Smooth muscle cell (in vitro differentiated cells): ENCODE results near the gene COL4A3. TPM values are rescaled to one million over a fixed set of nuclear protein-coding genes. Genes with fewer than 3 reads are reported as not detected.

ENCODE experiments used
- DNase-seq: peaks from one replicate; lab custom pipeline; 2025; ENCODE audit not compliant: unreplicated experiment; lab: John Stamatoyannopoulos, UW
- H2AFZ ChIP-seq: fragments of 200-600 bp; sonication (generic); 2 replicates; pipeline ENCODE4 v1.6.0; 2016; ENCODE audit warnings: antibody characterized with exemption, low read depth, mild to moderate bottlenecking
- H3F3A ChIP-seq: fragments of 200-600 bp; sonication (generic); 2 replicates; pipeline ENCODE4 v1.6.0; 2017; ENCODE audit warnings: antibody characterized with exemption, low read depth
- H3K27ac ChIP-seq: fragments of 200-600 bp; sonication (generic); 2 replicates; pipeline ENCODE4 v1.5.1; 2016; ENCODE audit warnings: low read depth, mild to moderate bottlenecking
- H3K27me3 ChIP-seq: fragments of 200-600 bp; sonication (generic); 2 replicates; pipeline ENCODE4 v1.6.1; 2016; ENCODE audit warnings: low read depth, mild to moderate bottlenecking
- H3K36me3 ChIP-seq: fragments of 200-600 bp; sonication (generic); 2 replicates; pipeline ENCODE4 v1.5.1; 2016; ENCODE audit warnings: low read depth
- H3K4me1 ChIP-seq: fragments of 200-600 bp; sonication (generic); 2 replicates; pipeline ENCODE4 v1.5.1; 2016; ENCODE audit warnings: low read depth
- H3K4me2 ChIP-seq: fragments of 200-600 bp; sonication (generic); 2 replicates; pipeline ENCODE4 v1.6.0; 2016; ENCODE audit warnings: mild to moderate bottlenecking
- H3K4me3 ChIP-seq: fragments of 200-600 bp; sonication (generic); 2 replicates; pipeline ENCODE4 v1.5.1; 2016; ENCODE audit warnings: mild to moderate bottlenecking
- H3K79me2 ChIP-seq: fragments of 200-600 bp; sonication (generic); 2 replicates; pipeline ENCODE4 v1.6.0; 2016; ENCODE audit warnings: low read depth, mild to moderate bottlenecking
- H3K9ac ChIP-seq: fragments of 200-600 bp; sonication (generic); 2 replicates; pipeline ENCODE4 v1.6.0; 2016; ENCODE audit warnings: low read depth
- H3K9me3 ChIP-seq: fragments of 200-600 bp; sonication (generic); replicated peaks from 2 replicates; pipeline ENCODE4 v1.5.1; 2016; ENCODE audit warnings: low read depth
- H4K20me1 ChIP-seq: fragments of 200-600 bp; sonication (generic); 2 replicates; pipeline ENCODE4 v1.6.0; 2016; ENCODE audit warnings: low read depth
- WGBS: methylation state at CpG from one replicate; pipeline ENCODE4 v1.1.7; 2016; ENCODE audit warnings: low lambda C conversion rate; 5-methylcytosine and 5-hydroxymethylcytosine counted together
- polyA plus RNA-seq: library from polyadenylated mRNA; unstranded; fragments of >200 nt; fragmentation: Nextera tagmentation; extraction: Ambion mirVana; gene quantifications from 2 replicates; pipeline ENCODE4 v1.2.1, GENCODE V29; 2016
- total RNA-seq: library from RNA; depleted of rRNA; stranded (reverse); fragments of >200 nt; gene quantifications from 2 replicates; pipeline ENCODE4 v1.2.3, GENCODE V29; 2014
- TF ChIP-seq, protein P1 (sequence below): fragments of 200-600 bp; sonication (generic); IDR thresholded peaks from 2 replicates; pipeline ENCODE4 v1.5.1; 2017; ENCODE audit warnings: borderline replicate concordance, mild to moderate bottlenecking, antibody characterized with exemption; ENCODE audit not compliant: insufficient read depth, poor library complexity, severe bottlenecking

Gene COL4A3
- total and polyA plus RNA-seq, 2 experiments from 2014 or later: not detected

DNA sequence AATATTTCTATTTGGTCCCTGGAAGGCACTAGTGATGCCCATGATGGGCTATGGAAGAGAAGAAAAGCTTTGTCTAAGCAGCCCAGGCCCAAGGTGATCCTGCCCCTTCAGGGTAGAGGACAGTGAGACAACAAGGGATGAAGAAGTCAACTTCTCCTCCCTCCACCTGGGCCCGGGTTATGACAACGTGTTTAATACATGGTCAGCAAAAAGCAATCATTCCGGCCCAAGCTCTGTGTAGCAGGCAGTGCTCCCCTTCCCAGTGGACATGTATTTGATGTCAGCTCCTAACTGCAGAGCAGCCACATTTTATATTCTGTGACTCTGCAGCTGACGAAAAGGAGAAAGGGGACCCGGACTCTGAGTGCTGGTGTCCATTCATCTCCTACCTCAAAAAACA is 93.4 kb downstream of the COL4A3 start:
- Histone ChIP-seq H3K4me1 (peaks cover 2% of the 10 kb centered on the region), H3K4me3 (no peak overlapping the region), H3K9me3 (no peaks in the 10 kb centered on the region), H3K27ac (no peak overlapping the region), H3K79me2 (no peaks in the 10 kb centered on the region), H4K20me1 (no peaks in the 10 kb centered on the region), H2AFZ (no peak overlapping the region), H3K9ac (no peak overlapping the region), H3K36me3 (no peaks in the 10 kb centered on the region), H3F3A (no peaks in the 10 kb centered on the region), H3K27me3 (no peaks in the 10 kb centered on the region), H3K4me2 (no peak overlapping the region)
- TF ChIP-seq, protein P1, sequence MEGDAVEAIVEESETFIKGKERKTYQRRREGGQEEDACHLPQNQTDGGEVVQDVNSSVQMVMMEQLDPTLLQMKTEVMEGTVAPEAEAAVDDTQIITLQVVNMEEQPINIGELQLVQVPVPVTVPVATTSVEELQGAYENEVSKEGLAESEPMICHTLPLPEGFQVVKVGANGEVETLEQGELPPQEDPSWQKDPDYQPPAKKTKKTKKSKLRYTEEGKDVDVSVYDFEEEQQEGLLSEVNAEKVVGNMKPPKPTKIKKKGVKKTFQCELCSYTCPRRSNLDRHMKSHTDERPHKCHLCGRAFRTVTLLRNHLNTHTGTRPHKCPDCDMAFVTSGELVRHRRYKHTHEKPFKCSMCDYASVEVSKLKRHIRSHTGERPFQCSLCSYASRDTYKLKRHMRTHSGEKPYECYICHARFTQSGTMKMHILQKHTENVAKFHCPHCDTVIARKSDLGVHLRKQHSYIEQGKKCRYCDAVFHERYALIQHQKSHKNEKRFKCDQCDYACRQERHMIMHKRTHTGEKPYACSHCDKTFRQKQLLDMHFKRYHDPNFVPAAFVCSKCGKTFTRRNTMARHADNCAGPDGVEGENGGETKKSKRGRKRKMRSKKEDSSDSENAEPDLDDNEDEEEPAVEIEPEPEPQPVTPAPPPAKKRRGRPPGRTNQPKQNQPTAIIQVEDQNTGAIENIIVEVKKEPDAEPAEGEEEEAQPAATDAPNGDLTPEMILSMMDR: no peak
- WGBS: 97% methylated on average over 5 of the region's 5 CpGs
- no peak for DNase-seq

DNA sequence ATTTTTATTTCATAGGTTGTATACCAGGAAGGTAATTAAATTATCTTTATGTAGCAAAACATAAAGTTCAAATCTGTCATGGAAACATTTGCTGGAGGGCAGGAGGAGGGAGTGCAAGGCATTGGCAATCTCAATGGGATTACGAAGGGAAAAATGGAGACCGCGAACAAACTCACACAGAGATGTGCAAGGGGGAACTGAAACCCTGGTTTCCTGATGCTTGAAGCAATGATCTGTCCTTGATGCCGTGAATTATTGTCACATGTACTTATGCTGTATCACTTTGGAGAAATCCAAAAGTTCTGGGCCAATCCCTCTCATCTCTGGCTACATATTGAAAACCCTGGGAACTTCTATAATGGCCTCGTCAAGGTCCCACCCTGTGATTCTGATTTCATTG is 95.6 kb downstream of the COL4A3 start:
- Histone ChIP-seq H3K79me2 (no peaks in the 10 kb centered on the region), H3K9me3 (no peaks in the 10 kb centered on the region), H4K20me1 (no peaks in the 10 kb centered on the region), H3K4me1 (no peaks in the 10 kb centered on the region), H3F3A (no peaks in the 10 kb centered on the region), H3K9ac (no peak overlapping the region), H3K27ac (no peak overlapping the region), H2AFZ (no peak overlapping the region), H3K27me3 (no peaks in the 10 kb centered on the region), H3K4me2 (no peak overlapping the region), H3K36me3 (no peaks in the 10 kb centered on the region), H3K4me3 (no peak overlapping the region)
- no peak for DNase-seq
- 91% methylated on average over 5 of the region's 5 CpGs for WGBS
- TF ChIP-seq, protein P1: no peak

DNA sequence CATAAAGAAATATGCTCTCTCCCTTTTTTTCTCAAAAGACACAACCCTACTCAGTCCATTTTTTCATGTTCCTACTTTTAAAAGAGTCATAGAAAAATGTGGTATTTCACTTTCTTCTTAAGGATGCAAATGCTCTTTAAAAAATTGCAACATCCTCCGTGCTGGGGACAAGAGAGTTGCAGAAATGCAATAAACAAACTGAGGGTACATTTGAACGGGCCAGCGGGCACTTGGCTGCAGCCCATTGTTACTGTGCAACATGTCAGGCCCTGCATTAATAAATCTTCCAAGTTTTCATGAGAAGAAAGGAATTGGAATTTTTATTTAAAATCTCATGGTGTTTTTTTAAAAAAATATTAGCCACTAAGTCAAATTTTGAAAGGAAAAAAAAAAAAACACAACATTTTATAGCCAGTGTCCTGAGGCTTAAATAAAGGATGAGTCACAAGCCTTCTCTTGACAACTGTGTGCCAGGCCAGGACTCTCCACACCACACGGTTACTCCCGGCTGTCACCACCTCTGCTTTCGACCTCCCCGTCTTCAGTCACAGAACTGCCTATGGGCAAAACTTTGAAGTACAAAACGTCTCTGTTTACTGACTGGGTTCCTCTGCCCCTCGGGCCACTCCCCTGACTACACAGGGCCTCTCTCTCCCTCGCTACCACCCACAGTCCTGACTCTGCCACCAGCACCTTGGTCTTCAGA is 103.1 kb downstream of the COL4A3 start:
- Histone ChIP-seq H3F3A (no peaks in the 10 kb centered on the region), H4K20me1 (no peaks in the 10 kb centered on the region), H3K4me1 (no peaks in the 10 kb centered on the region), H2AFZ (no peak overlapping the region), H3K4me3 (no peak overlapping the region), H3K27me3 (no peaks in the 10 kb centered on the region), H3K27ac (no peak overlapping the region), H3K9ac (no peak overlapping the region), H3K4me2 (no peak overlapping the region), H3K79me2 (no peaks in the 10 kb centered on the region), H3K9me3 (no peaks in the 10 kb centered on the region), H3K36me3 (no peaks in the 10 kb centered on the region)
- DNase-seq: no peak
- TF ChIP-seq, protein P1: no peak
- WGBS: 41% methylated on average over 10 of the region's 10 CpGs

DNA sequence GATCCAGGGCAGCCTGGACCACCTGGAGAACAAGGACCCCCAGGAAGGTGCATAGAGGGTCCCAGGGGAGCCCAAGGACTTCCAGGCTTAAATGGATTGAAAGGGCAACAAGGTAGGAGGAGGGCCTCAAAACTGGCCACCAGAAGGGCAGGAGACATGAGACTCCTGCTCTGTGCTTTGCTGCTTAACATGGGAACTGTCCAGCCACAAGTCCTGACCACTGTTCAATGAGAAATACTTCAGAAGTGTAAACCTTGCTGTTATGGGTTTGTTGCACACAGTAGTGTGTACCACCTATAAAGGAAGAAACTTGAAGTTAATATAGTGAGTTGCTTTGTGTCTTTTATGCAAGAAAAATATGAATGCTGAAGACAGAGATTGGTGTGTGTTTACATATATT is 116.5 kb downstream of the COL4A3 start:
- H3K27ac ChIP-seq: no peak overlapping the region
- no peaks in the 10 kb centered on the region for H3F3A ChIP-seq
- H4K20me1 ChIP-seq: no peaks in the 10 kb centered on the region
- TF ChIP-seq, protein P1: no peak
- no peaks in the 10 kb centered on the region for H3K36me3 ChIP-seq
- no peaks in the 10 kb centered on the region for H3K79me2 ChIP-seq
- no peak overlapping the region for H3K9ac ChIP-seq
- H3K4me3 ChIP-seq: no peak overlapping the region
- no peaks in the 10 kb centered on the region for H3K27me3 ChIP-seq
- DNase-seq: no peak
- no peaks in the 10 kb centered on the region for H3K9me3 ChIP-seq
- no peaks in the 10 kb centered on the region for H3K4me1 ChIP-seq
- no peak overlapping the region for H3K4me2 ChIP-seq
- H2AFZ ChIP-seq: no peak overlapping the region
